Measurements from ENCODE around the gene OR9Q1.

Gene OR9Q1

DNA sequence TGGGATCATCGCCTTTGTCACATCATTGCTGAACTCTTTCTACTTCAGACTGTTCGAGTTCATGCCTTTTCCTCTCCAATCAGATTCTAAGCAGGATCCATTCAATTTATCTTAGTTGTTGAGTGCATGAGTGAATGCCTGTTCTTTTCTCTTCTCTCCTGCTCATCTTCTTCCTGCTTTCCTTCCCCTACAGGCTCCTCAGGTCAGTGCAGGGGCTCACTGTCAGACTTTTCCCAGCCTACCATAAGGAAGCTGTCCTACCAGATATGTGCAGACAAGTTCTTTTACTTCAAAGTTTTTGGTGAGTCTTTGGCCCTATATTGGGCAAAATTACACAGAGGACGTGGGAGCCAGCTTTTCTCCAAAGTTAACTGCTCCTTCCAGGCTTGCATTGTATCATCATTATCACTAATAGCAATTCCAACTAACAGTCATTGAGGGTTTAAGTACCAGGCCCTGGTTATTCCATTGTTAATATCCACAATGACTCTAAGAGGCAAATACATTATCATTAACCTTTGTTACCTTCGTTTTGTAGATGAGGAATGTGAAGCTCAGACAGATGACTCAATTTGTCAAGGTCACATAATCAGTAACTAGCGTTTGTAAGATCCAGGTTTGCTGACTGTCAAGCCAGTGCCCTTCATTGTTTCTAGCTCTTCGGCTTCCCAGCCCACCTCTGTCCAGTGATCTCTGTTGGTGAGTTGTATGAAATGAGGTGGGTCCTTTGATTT, 37.4 kb downstream of the OR9Q1 start:
- H3K9me3 ChIP-seq (ENCODE audit: control insufficient read depth, insufficient read depth, low read depth, low read length), result no peaks in the 10 kb centered on the region
- H3K4me3 ChIP-seq (ENCODE audit: low read depth, low read length), result 0 out of 2 replicates have a peak overlapping the region, but pooled peaks have one; percentile 1
- H3K4me1 ChIP-seq (ENCODE audit: control insufficient read depth, insufficient read depth, low read length), result peaks cover 54% of the 10 kb centered on the region
- H3K27ac ChIP-seq (ENCODE audit: low read depth, low read length), result no peak overlapping the region; the same call in 1 of the 2 replicates
- no peaks in the 10 kb centered on the region for H3K36me3 ChIP-seq (ENCODE audit: control insufficient read depth, insufficient read depth, low read length)
- H3K27me3 ChIP-seq (ENCODE audit: control insufficient read depth, insufficient read depth, low read length), result no peaks in the 10 kb centered on the region
- H3K9ac ChIP-seq (ENCODE audit: low read length), result no peak overlapping the region

DNA sequence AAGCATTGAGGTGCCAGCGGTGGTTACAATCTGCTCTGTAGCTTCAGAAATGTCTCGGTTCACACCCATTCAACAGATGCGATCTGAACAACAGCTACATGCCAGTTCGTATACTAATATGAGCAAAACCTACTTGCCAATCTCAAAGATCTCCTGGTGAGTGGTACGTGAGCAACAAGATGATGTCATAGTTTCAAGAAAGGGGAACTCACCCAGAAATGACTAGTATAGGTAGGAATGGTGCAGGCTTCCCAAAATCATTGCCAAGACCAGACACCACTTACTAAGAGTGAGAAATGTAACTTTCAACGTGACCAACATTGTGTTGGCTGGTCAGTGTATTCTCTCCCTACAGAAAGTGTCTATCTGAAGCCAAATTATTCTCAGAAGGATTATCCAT, 38.1 kb downstream of the OR9Q1 start:
- Histone ChIP-seq H3K4me3 (ENCODE audit: low read depth, low read length) (0 out of 2 replicates have a peak overlapping the region, but pooled peaks have one; percentile 1), H3K9ac (ENCODE audit: low read length) (no peak overlapping the region), H3K4me1 (ENCODE audit: control insufficient read depth, insufficient read depth, low read length) (peaks cover 54% of the 10 kb centered on the region), H3K9me3 (ENCODE audit: control insufficient read depth, insufficient read depth, low read depth, low read length) (no peaks in the 10 kb centered on the region), H3K36me3 (ENCODE audit: control insufficient read depth, insufficient read depth, low read length) (no peaks in the 10 kb centered on the region), H3K27ac (ENCODE audit: low read depth, low read length) (no peak overlapping the region), H3K27me3 (ENCODE audit: control insufficient read depth, insufficient read depth, low read length) (no peaks in the 10 kb centered on the region)

DNA sequence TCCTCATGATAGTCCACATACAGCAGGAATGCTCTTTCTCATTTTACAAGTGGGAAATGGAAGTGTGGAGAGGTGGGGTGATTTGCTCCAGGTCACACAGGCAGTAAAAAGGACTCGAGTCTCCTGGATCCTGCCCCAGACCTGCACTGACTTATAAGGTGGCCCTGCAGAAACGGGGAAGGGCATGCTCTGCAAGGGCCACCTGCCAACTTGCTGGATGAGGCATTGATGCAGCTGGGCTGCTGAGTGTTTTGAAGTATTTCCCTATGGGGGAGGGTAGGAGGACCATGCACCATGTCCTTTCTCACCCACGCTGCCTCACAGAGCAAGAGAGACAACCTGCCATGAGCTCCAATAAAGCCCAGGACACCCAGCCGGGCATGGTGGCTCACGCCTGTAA, 44.0 kb downstream of the OR9Q1 start:
- no peaks in the 10 kb centered on the region for H3K36me3 ChIP-seq (ENCODE audit: control insufficient read depth, insufficient read depth, low read length)
- H3K27ac ChIP-seq (ENCODE audit: low read depth, low read length), result no peak overlapping the region
- no peaks in the 10 kb centered on the region for H3K9me3 ChIP-seq (ENCODE audit: control insufficient read depth, insufficient read depth, low read depth, low read length)
- no peak overlapping the region for H3K4me3 ChIP-seq (ENCODE audit: low read depth, low read length)
- peaks cover 14% of the 10 kb centered on the region; the same call in 1 of the 2 replicates for H3K4me1 ChIP-seq (ENCODE audit: control insufficient read depth, insufficient read depth, low read length)
- no peaks in the 10 kb centered on the region for H3K27me3 ChIP-seq (ENCODE audit: control insufficient read depth, insufficient read depth, low read length)
- no peak overlapping the region for H3K9ac ChIP-seq (ENCODE audit: low read length)

DNA sequence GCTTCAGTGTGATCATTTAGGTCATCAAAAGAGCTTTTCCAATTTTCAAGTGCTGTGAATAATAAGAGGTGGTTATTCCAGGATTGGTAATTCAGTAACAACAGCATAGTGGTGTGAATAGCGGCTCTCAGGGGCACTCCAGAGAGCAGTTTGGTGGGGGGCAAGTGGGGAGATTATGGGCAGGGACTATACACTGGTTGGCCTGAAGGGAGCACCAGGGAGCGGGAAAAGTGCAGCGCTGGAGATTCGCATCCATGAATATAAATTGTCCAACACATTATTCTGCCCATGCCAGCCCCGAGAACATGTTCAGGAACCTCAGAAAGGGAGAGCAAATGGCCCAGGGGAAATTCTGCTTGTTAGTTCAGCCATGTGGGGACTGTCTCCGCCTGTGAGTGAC, 45.0 kb downstream of the OR9Q1 start:
- Histone ChIP-seq H3K9ac (ENCODE audit: low read length) (no peak overlapping the region), H3K36me3 (ENCODE audit: control insufficient read depth, insufficient read depth, low read length) (no peaks in the 10 kb centered on the region), H3K4me1 (ENCODE audit: control insufficient read depth, insufficient read depth, low read length) (peaks cover 14% of the 10 kb centered on the region; the same call in 1 of the 2 replicates), H3K4me3 (ENCODE audit: low read depth, low read length) (no peak overlapping the region), H3K27ac (ENCODE audit: low read depth, low read length) (no peak overlapping the region), H3K9me3 (ENCODE audit: control insufficient read depth, insufficient read depth, low read depth, low read length) (no peaks in the 10 kb centered on the region), H3K27me3 (ENCODE audit: control insufficient read depth, insufficient read depth, low read length) (no peaks in the 10 kb centered on the region)

DNA sequence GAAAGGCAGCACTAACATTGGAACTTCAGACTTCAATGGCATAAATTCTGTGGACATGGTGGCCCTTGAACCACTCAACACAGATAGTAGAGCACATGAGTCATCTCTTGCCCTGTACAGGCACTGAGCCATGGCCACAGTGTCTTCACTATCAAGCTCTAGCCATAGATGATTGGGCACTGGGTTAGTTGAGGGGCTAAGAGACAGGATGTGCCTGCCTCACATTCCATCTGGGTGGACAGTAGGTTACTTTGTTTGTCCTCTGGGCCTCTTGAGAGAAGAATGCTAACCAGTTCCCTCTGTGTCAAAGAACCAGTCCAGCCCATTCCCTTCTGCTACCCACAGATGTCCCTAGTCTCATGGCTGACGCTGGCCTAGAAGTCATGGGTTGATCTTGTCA, 46.9 kb downstream of the OR9Q1 start:
- H3K27me3 ChIP-seq (ENCODE audit: control insufficient read depth, insufficient read depth, low read length), result no peaks in the 10 kb centered on the region
- H3K4me3 ChIP-seq (ENCODE audit: low read depth, low read length), result no peak overlapping the region
- H3K27ac ChIP-seq (ENCODE audit: low read depth, low read length), result no peak overlapping the region
- no peaks in the 10 kb centered on the region for H3K9me3 ChIP-seq (ENCODE audit: control insufficient read depth, insufficient read depth, low read depth, low read length)
- no peaks in the 10 kb centered on the region for H3K4me1 ChIP-seq (ENCODE audit: control insufficient read depth, insufficient read depth, low read length)
- no peaks in the 10 kb centered on the region for H3K36me3 ChIP-seq (ENCODE audit: control insufficient read depth, insufficient read depth, low read length)
- H3K9ac ChIP-seq (ENCODE audit: low read length), result no peak overlapping the region

DNA sequence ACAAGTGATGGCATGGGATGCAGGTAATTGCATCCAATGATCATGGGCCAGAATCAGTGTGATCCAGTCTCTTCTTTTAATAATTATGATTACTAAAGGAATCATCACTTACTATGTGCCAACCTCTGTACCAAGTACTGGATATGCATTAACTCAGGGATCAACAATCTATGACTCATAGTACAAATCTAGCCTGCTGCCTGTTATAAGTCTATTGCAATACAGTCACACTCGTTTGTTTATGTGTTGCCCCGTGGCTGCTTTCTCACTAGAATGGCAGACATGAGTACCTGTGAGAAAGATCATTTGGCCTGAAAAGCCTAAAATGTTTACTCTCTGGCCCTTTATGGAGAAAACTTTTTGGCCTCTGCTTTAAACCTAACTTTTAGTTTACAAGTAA, 52.1 kb downstream of the OR9Q1 start:
- H3K4me1 ChIP-seq (ENCODE audit: control insufficient read depth, insufficient read depth, low read length), result no peaks in the 10 kb centered on the region
- H3K27ac ChIP-seq (ENCODE audit: low read depth, low read length), result no peak overlapping the region
- no peaks in the 10 kb centered on the region for H3K27me3 ChIP-seq (ENCODE audit: control insufficient read depth, insufficient read depth, low read length)
- H3K36me3 ChIP-seq (ENCODE audit: control insufficient read depth, insufficient read depth, low read length), result no peaks in the 10 kb centered on the region
- no peak overlapping the region for H3K9ac ChIP-seq (ENCODE audit: low read length)
- no peaks in the 10 kb centered on the region for H3K9me3 ChIP-seq (ENCODE audit: control insufficient read depth, insufficient read depth, low read depth, low read length)
- H3K4me3 ChIP-seq (ENCODE audit: low read depth, low read length), result no peak overlapping the region

DNA sequence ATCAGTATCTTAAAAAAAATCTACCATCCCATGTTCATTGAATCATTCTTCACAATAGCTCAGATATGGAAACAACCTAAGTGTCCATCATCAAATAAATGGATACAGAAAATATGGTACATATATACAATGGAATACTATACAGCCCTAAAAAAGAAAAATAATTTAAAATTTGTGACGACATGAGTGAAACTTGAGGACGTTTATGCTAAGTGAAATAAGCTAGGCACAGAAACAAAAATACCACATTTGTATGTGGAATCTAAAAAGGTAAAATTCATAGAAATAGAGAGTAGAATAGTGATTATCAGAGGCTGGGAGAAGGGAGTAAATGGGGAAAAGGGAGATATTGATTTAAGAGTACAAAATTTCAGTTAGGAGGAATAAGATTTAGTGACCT, 62.8 kb downstream of the OR9Q1 start:
- no peaks in the 10 kb centered on the region for H3K36me3 ChIP-seq (ENCODE audit: control insufficient read depth, insufficient read depth, low read length)
- H3K27me3 ChIP-seq (ENCODE audit: control insufficient read depth, insufficient read depth, low read length), result no peaks in the 10 kb centered on the region
- H3K4me1 ChIP-seq (ENCODE audit: control insufficient read depth, insufficient read depth, low read length), result no peaks in the 10 kb centered on the region
- H3K27ac ChIP-seq (ENCODE audit: low read depth, low read length), result no peak overlapping the region
- no peak overlapping the region for H3K9ac ChIP-seq (ENCODE audit: low read length)
- H3K4me3 ChIP-seq (ENCODE audit: low read depth, low read length), result no peak overlapping the region
- H3K9me3 ChIP-seq (ENCODE audit: control insufficient read depth, insufficient read depth, low read depth, low read length), result no peaks in the 10 kb centered on the region

DNA sequence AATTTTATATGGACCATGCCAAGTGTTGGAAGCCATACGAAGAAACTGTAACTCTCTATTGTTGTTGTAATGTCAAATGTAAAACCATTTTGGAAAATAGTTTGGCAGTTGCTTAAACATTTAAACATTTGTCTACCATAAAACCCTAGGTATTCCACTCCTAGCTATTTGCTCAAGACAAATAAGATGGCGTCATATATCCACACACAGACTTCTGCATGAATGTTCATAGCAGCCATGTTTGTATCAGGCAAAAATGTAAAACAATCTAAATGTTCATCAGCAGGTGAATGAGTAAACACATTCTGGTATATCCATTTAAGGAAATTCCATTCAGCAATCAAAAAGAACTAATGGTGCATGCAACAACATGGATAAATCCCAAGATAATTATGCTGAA, 73.8 kb downstream of the OR9Q1 start:
- no peaks in the 10 kb centered on the region for H3K36me3 ChIP-seq (ENCODE audit: control insufficient read depth, insufficient read depth, low read length)
- H3K27me3 ChIP-seq (ENCODE audit: control insufficient read depth, insufficient read depth, low read length), result no peaks in the 10 kb centered on the region
- H3K9me3 ChIP-seq (ENCODE audit: control insufficient read depth, insufficient read depth, low read depth, low read length), result no peaks in the 10 kb centered on the region
- no peak overlapping the region for H3K27ac ChIP-seq (ENCODE audit: low read depth, low read length)
- no peak overlapping the region for H3K9ac ChIP-seq (ENCODE audit: low read length)
- H3K4me1 ChIP-seq (ENCODE audit: control insufficient read depth, insufficient read depth, low read length), result no peaks in the 10 kb centered on the region
- no peak overlapping the region for H3K4me3 ChIP-seq (ENCODE audit: low read depth, low read length)

DNA sequence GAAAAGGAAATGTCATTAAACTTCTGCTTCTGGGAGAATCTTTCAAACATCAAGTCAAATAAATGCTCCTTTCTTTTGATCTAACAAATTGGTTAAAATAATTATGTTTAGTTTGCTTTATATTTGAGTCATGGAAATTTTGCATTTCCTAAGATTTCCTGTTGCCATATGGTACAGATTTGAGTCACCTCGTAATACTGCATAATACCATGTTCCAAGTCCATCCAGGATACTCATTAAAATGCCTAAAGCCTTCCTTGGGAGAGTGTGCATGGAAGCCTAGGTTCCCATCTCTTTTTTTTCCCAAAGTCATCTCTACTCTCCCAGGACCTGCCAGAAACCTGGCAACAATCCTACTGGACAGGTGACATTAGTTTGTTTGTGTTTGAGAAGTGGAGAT, 97.4 kb downstream of the OR9Q1 start:
- H3K27me3 ChIP-seq (ENCODE audit: control insufficient read depth, insufficient read depth, low read length), result no peaks in the 10 kb centered on the region
- no peaks in the 10 kb centered on the region for H3K9me3 ChIP-seq (ENCODE audit: control insufficient read depth, insufficient read depth, low read depth, low read length)
- no peak overlapping the region for H3K9ac ChIP-seq (ENCODE audit: low read length)
- no peak overlapping the region for H3K4me3 ChIP-seq (ENCODE audit: low read depth, low read length)
- no peaks in the 10 kb centered on the region for H3K36me3 ChIP-seq (ENCODE audit: control insufficient read depth, insufficient read depth, low read length)
- H3K27ac ChIP-seq (ENCODE audit: low read depth, low read length), result no peak overlapping the region
- no peaks in the 10 kb centered on the region for H3K4me1 ChIP-seq (ENCODE audit: control insufficient read depth, insufficient read depth, low read length)

DNA sequence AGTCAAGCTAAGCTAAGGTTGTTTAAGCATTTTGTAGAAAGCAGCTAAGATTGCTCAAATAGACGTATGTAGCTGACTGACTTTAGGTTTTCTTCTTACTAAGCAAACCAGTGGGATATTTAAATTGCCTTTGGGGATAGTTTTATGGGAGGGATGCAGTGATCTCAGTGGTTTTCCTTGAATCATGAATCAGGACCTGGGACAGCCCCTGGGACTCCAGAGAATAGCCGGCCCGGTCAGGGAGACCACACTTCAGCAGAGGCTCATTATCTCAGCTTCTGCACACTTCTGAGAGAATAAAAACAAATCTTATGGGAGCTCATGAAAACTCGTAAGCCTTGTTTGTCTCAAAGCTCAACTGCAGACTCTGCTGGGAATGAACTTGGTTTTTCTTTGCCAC, 101.8 kb downstream of the OR9Q1 start, which contains the start of gene OR9I1:
Gene OR9I1, minus strand, starts transcription at position 62 of the 400 bp plus-strand sequence. CDS start 6,086 bp downstream, outside the sequence.
- Histone ChIP-seq H3K4me3 (ENCODE audit: low read depth, low read length) (no peak within 1 kb of the TSS), H3K27me3 (ENCODE audit: control insufficient read depth, insufficient read depth, low read length) (no peaks in the 10 kb centered on the region), H3K27ac (ENCODE audit: low read depth, low read length) (no peak within 1 kb of the TSS)

DNA sequence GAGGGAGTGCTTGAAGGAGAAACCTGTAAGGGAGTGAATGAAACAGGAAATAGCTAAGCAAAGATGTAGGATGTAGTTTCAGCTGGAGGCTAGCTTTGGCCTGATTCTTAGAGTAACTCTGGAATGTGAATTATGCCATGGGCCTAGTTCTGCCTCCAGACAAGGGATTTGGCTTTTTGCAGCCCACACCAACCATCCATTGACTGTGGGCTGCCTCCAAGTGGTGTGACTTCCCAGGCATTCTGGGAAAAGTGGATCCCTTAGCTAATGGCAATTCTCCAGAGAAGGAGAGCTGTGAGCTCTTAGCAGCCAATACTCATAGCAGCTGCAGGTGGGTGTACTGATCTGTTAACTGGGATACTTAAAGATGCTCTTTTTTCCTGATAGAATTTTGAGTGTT, 103.7 kb downstream of the OR9Q1 start:
- Histone ChIP-seq H3K9me3 (ENCODE audit: control insufficient read depth, insufficient read depth, low read depth, low read length) (no peaks in the 10 kb centered on the region), H3K4me1 (ENCODE audit: control insufficient read depth, insufficient read depth, low read length) (no peaks in the 10 kb centered on the region), H3K9ac (ENCODE audit: low read length) (no peak overlapping the region)

More for the DNA sequence above, 101.8 kb downstream of the OR9Q1 start, which contains the start of gene OR9I1:
- Histone ChIP-seq H3K36me3 (ENCODE audit: control insufficient read depth, insufficient read depth, low read length) (no peaks in the 10 kb centered on the region), H3K9ac (ENCODE audit: low read length) (no peak within 1 kb of the TSS), H3K4me1 (ENCODE audit: control insufficient read depth, insufficient read depth, low read length) (no peaks in the 10 kb centered on the region), H3K9me3 (ENCODE audit: control insufficient read depth, insufficient read depth, low read depth, low read length) (no peaks in the 10 kb centered on the region)

More for the DNA sequence above, 103.7 kb downstream of the OR9Q1 start:
- Histone ChIP-seq H3K4me3 (ENCODE audit: low read depth, low read length) (no peak overlapping the region), H3K36me3 (ENCODE audit: control insufficient read depth, insufficient read depth, low read length) (no peaks in the 10 kb centered on the region), H3K27me3 (ENCODE audit: control insufficient read depth, insufficient read depth, low read length) (no peaks in the 10 kb centered on the region), H3K27ac (ENCODE audit: low read depth, low read length) (no peak overlapping the region)
